Smooth muscle cell (in vitro differentiated cells): Measurements from ENCODE around the gene JPH2. TPM values are rescaled to one million over a fixed set of nuclear protein-coding genes. Genes with fewer than 3 reads are reported as not detected.

Experiments
- DNase-seq: peaks from one replicate; lab custom pipeline; 2025; ENCODE audit not compliant: unreplicated experiment; lab: John Stamatoyannopoulos, UW
- H2AFZ ChIP-seq: fragments of 200-600 bp; sonication (generic); 2 replicates; pipeline ENCODE4 v1.6.0; 2016; ENCODE audit warnings: antibody characterized with exemption, low read depth, mild to moderate bottlenecking
- H3F3A ChIP-seq: fragments of 200-600 bp; sonication (generic); 2 replicates; pipeline ENCODE4 v1.6.0; 2017; ENCODE audit warnings: antibody characterized with exemption, low read depth
- H3K27ac ChIP-seq: fragments of 200-600 bp; sonication (generic); 2 replicates; pipeline ENCODE4 v1.5.1; 2016; ENCODE audit warnings: low read depth, mild to moderate bottlenecking
- H3K27me3 ChIP-seq: fragments of 200-600 bp; sonication (generic); 2 replicates; pipeline ENCODE4 v1.6.1; 2016; ENCODE audit warnings: low read depth, mild to moderate bottlenecking
- H3K36me3 ChIP-seq: fragments of 200-600 bp; sonication (generic); 2 replicates; pipeline ENCODE4 v1.5.1; 2016; ENCODE audit warnings: low read depth
- H3K4me1 ChIP-seq: fragments of 200-600 bp; sonication (generic); 2 replicates; pipeline ENCODE4 v1.5.1; 2016; ENCODE audit warnings: low read depth
- H3K4me2 ChIP-seq: fragments of 200-600 bp; sonication (generic); 2 replicates; pipeline ENCODE4 v1.6.0; 2016; ENCODE audit warnings: mild to moderate bottlenecking
- H3K4me3 ChIP-seq: fragments of 200-600 bp; sonication (generic); 2 replicates; pipeline ENCODE4 v1.5.1; 2016; ENCODE audit warnings: mild to moderate bottlenecking
- H3K79me2 ChIP-seq: fragments of 200-600 bp; sonication (generic); 2 replicates; pipeline ENCODE4 v1.6.0; 2016; ENCODE audit warnings: low read depth, mild to moderate bottlenecking
- H3K9ac ChIP-seq: fragments of 200-600 bp; sonication (generic); 2 replicates; pipeline ENCODE4 v1.6.0; 2016; ENCODE audit warnings: low read depth
- H3K9me3 ChIP-seq: fragments of 200-600 bp; sonication (generic); replicated peaks from 2 replicates; pipeline ENCODE4 v1.5.1; 2016; ENCODE audit warnings: low read depth
- H4K20me1 ChIP-seq: fragments of 200-600 bp; sonication (generic); 2 replicates; pipeline ENCODE4 v1.6.0; 2016; ENCODE audit warnings: low read depth
- CTCF ChIP-seq: fragments of 200-600 bp; sonication (generic); IDR thresholded peaks from 2 replicates; pipeline ENCODE4 v1.5.1; 2017; ENCODE audit warnings: borderline replicate concordance, mild to moderate bottlenecking, antibody characterized with exemption; ENCODE audit not compliant: insufficient read depth, poor library complexity, severe bottlenecking
- WGBS: methylation state at CpG from one replicate; pipeline ENCODE4 v1.1.7; 2016; ENCODE audit warnings: low lambda C conversion rate; 5-methylcytosine and 5-hydroxymethylcytosine counted together
- polyA plus RNA-seq: library from polyadenylated mRNA; unstranded; fragments of >200 nt; fragmentation: Nextera tagmentation; extraction: Ambion mirVana; gene quantifications from 2 replicates; pipeline ENCODE4 v1.2.1, GENCODE V29; 2016
- total RNA-seq: library from RNA; depleted of rRNA; stranded (reverse); fragments of >200 nt; gene quantifications from 2 replicates; pipeline ENCODE4 v1.2.3, GENCODE V29; 2014

The JPH2 gene
- total and polyA plus RNA-seq, 2 experiments from 2014 or later: 4.4 to 6.0 TPM

DNA sequence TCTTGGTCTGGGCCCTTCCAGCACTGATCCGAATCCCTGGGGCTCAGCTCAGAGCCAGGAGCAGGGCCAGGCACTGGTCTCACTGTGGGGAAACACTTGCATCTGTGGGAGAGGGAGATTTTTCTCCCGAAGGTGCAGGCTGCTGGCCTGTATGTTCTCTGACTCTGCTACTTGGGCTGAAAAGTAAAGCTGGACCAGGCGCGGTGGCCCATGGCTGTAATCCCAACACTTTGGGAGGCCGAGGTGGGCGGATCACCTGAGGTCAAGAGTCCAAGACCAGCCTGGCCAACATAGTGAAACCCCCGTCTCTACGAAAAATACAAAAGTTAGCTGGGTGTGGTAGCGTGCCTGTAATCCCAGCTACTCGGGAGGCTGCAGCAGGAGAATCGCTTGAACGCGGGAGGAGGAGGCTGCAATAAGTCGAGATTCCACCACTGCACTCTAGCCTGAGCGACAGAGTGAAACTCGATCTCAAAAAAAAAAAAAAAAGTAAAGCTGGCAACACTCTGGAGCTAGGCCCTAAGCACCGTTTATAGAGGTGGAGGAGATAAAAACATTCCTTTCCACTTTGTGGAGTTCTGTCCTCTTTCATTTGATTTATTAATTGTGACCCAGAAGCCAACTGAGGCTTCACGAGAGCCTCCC, 41.7 kb downstream of the JPH2 start:
- DNase-seq: no peak
- Histone ChIP-seq H3K9ac (no peak overlapping the region), H3K4me1 (no peaks in the 10 kb centered on the region), H3F3A (no peaks in the 10 kb centered on the region), H3K36me3 (no peaks in the 10 kb centered on the region), H3K27ac (no peak overlapping the region), H2AFZ (no peak overlapping the region), H3K9me3 (no peaks in the 10 kb centered on the region), H3K79me2 (no peaks in the 10 kb centered on the region), H3K27me3 (no peaks in the 10 kb centered on the region), H3K4me3 (no peak overlapping the region), H3K4me2 (no peak overlapping the region), H4K20me1 (no peaks in the 10 kb centered on the region)
- no peak for TF ChIP-seq CTCF
- WGBS: 87% methylated on average over 18 of the region's 18 CpGs

DNA sequence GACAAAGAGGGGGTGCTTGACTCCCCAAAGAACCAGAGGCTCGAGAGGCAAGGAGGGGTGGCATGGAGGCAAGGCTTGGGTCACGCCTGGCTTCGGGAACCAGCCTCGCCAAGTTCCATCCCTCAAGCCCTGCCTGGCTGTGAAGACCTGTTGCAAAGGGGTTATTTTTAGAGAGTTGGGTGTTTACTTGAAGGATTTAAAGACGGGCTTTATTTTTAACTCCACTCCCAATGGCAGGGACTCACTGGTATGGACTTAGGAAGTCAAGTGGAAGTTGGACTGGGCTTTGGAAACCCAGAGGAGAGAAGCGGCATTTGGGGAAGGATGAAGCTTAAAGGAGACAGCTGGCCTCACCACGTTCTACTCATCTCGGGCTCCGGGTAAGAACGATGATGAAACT, 43.1 kb downstream of the JPH2 start:
- no peaks in the 10 kb centered on the region for H3K36me3 ChIP-seq
- H3F3A ChIP-seq: no peaks in the 10 kb centered on the region
- no peak overlapping the region for H3K4me3 ChIP-seq
- WGBS: 90% methylated on average over 10 of the region's 10 CpGs
- H3K9ac ChIP-seq: no peak overlapping the region
- no peak overlapping the region for H3K27ac ChIP-seq
- no peaks in the 10 kb centered on the region for H4K20me1 ChIP-seq
- no peaks in the 10 kb centered on the region for H3K9me3 ChIP-seq
- no peak overlapping the region for H2AFZ ChIP-seq
- TF ChIP-seq CTCF: no peak
- H3K4me1 ChIP-seq: no peaks in the 10 kb centered on the region
- no peaks in the 10 kb centered on the region for H3K79me2 ChIP-seq
- no peak for DNase-seq
- no peak overlapping the region for H3K4me2 ChIP-seq
- no peaks in the 10 kb centered on the region for H3K27me3 ChIP-seq

- Histone ChIP-seq H3K4me2 (no peak overlapping the region), H3K27me3 (no peaks in the 10 kb centered on the region), H3K79me2 (no peaks in the 10 kb centered on the region), H3K27ac (no peak overlapping the region), H3K4me3 (no peak overlapping the region), H3K9ac (no peak overlapping the region), H3K36me3 (no peaks in the 10 kb centered on the region), H3F3A (peaks cover 4% of the 10 kb centered on the region), H3K4me1 (peaks cover 4% of the 10 kb centered on the region), H4K20me1 (no peaks in the 10 kb centered on the region), H2AFZ (no peak overlapping the region), H3K9me3 (no peaks in the 10 kb centered on the region)
- 60% methylated on average over 6 of the region's 8 CpGs for WGBS
- DNase-seq: no peak
- no peak for TF ChIP-seq CTCF
Measured at GRCh38 chr20:44142413-44142812, 44.6 kb downstream of the JPH2 start.

GRCh38 chr20:44141873-44142272, 45.1 kb downstream of the JPH2 start:
- no peak overlapping the region for H3K27ac ChIP-seq
- TF ChIP-seq CTCF: no peak
- H3K4me2 ChIP-seq: no peak overlapping the region
- no peaks in the 10 kb centered on the region for H4K20me1 ChIP-seq
- peaks cover 6% of the 10 kb centered on the region for H3K4me1 ChIP-seq
- peaks cover 7% of the 10 kb centered on the region for H3F3A ChIP-seq
- no peak overlapping the region for H3K4me3 ChIP-seq
- no peaks in the 10 kb centered on the region for H3K27me3 ChIP-seq
- H3K9me3 ChIP-seq: no peaks in the 10 kb centered on the region
- H3K9ac ChIP-seq: no peak overlapping the region
- no peaks in the 10 kb centered on the region for H3K79me2 ChIP-seq
- WGBS: 94% methylated on average over 6 of the region's 6 CpGs
- DNase-seq: no peak
- no peak overlapping the region for H2AFZ ChIP-seq
- no peaks in the 10 kb centered on the region for H3K36me3 ChIP-seq
